ENCODE results near the gene USP31. TPM values are rescaled to one million over a fixed set of nuclear protein-coding genes. Genes with fewer than 3 reads are reported as not detected.

Gene USP31
- total and polyA plus RNA-seq, 2 donors from 2014 or later = 3.5 to 19.7 TPM

DNA sequence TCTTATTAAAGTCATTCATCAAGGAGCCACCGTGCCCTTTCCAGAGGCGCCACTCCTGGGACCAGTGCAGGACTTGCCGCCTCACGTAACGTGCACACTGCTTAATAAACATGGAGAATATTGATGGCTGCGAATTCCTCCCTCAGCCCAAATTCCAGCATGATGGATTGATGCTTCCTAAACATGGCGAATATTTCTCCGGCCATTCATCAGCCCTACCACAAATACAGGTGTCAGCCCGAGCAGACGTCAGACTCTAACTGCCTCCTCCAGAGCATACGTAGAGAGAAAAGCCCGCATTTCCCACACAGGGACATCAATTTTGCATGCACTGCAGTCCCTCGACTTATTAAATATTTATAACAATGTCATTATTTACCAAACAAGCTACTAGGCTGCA, 97.0 kb downstream of the USP31 start:
- H3K27ac ChIP-seq (ENCODE audit: low read depth in 2 of 2, low read length in 2 of 2) = no peak overlapping the region
- no peaks in the 10 kb centered on the region for H3K27me3 ChIP-seq (ENCODE audit: control insufficient read depth, insufficient read depth, low read length)
- intact Hi-C loops (cut with DNase I) = no loop called here
- no peaks in the 10 kb centered on the region for H3K36me3 ChIP-seq (ENCODE audit: control insufficient read depth in 2 of 3, insufficient read depth in 3 of 3, low read length in 3 of 3)
- DNase-seq (no peak), FAIRE-seq (no peak)
- no peak overlapping the region for H3K9ac ChIP-seq (ENCODE audit: low read length in 3 of 3)
- no peaks in the 10 kb centered on the region for H3K9me3 ChIP-seq (ENCODE audit: control insufficient read depth in 2 of 3, insufficient read depth in 1 of 3, low read length in 3 of 3)
- H3K4me3 ChIP-seq (ENCODE audit: low read length in 3 of 3) = no peak overlapping the region
- no peaks in the 10 kb centered on the region for H3K4me1 ChIP-seq (ENCODE audit: control insufficient read depth in 2 of 3, insufficient read depth in 2 of 3, low read depth in 1 of 3, low read length in 3 of 3)
- TF ChIP-seq, protein P1, sequence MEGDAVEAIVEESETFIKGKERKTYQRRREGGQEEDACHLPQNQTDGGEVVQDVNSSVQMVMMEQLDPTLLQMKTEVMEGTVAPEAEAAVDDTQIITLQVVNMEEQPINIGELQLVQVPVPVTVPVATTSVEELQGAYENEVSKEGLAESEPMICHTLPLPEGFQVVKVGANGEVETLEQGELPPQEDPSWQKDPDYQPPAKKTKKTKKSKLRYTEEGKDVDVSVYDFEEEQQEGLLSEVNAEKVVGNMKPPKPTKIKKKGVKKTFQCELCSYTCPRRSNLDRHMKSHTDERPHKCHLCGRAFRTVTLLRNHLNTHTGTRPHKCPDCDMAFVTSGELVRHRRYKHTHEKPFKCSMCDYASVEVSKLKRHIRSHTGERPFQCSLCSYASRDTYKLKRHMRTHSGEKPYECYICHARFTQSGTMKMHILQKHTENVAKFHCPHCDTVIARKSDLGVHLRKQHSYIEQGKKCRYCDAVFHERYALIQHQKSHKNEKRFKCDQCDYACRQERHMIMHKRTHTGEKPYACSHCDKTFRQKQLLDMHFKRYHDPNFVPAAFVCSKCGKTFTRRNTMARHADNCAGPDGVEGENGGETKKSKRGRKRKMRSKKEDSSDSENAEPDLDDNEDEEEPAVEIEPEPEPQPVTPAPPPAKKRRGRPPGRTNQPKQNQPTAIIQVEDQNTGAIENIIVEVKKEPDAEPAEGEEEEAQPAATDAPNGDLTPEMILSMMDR (IDR thresholded peaks at IDR 0.05; ENCODE audit: borderline replicate concordance, extremely low read depth, insufficient read depth) = no peak

DNA sequence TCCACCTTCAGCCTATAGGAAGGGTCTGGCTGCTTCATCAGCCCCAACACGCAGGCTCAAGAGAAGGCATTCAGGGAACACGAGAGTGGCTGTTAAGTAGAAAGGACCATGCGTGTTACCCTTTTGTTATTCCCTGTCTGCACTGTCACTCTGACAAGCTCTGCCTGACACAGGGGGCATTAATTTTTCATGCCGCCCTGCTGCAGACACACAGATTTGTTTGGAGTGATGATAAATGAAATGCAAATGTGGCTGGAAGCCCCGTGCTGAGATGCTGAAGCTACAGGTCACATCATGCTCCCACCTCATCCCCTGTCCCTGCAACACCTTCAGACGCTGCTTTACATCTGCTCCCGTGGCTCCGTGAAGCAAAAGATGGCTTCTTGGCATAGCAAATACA, 97.7 kb downstream of the USP31 start:
- DNase-seq (no peak), FAIRE-seq (no peak)
- Histone ChIP-seq H3K27me3 (ENCODE audit: control insufficient read depth, insufficient read depth, low read length) (no peaks in the 10 kb centered on the region), H3K9ac (ENCODE audit: low read length in 3 of 3) (no peak overlapping the region), H3K27ac (ENCODE audit: low read depth in 2 of 2, low read length in 2 of 2) (no peak overlapping the region), H3K36me3 (ENCODE audit: control insufficient read depth in 2 of 3, insufficient read depth in 3 of 3, low read length in 3 of 3) (no peaks in the 10 kb centered on the region), H3K4me1 (ENCODE audit: control insufficient read depth in 2 of 3, insufficient read depth in 2 of 3, low read depth in 1 of 3, low read length in 3 of 3) (no peaks in the 10 kb centered on the region), H3K4me3 (ENCODE audit: low read length in 3 of 3) (no peak overlapping the region), H3K9me3 (ENCODE audit: control insufficient read depth in 2 of 3, insufficient read depth in 1 of 3, low read length in 3 of 3) (no peaks in the 10 kb centered on the region)
- TF ChIP-seq, protein P1 (IDR thresholded peaks at IDR 0.05; ENCODE audit: borderline replicate concordance, extremely low read depth, insufficient read depth) = no peak
- intact Hi-C loops (cut with DNase I) = no loop called here

DNA sequence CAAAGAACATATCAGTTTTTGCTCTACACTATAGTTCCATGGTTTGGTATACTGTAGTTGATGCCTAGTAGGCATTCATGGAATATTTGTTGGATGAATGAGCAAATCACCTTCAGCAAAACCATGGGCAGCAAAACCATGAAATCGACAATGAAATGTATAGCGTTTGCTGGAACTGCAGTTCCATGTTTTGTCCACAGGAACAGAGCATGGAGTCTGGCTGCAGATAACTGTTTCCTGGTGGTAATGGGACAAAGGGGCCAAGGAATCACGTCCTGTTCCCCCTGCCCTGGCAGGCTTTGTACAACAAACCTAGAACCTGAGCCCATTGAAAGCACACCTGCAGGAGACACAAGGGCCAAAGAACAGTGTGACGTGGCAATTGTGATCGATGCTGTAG, 101.1 kb downstream of the USP31 start:
- intact Hi-C loops (cut with DNase I) = no loop called here
- FAIRE-seq (no peak), DNase-seq (no peak)

More for the DNA sequence above, 101.1 kb downstream of the USP31 start:
- Histone ChIP-seq H3K36me3 (ENCODE audit: control insufficient read depth in 2 of 3, insufficient read depth in 3 of 3, low read length in 3 of 3) (no peaks in the 10 kb centered on the region), H3K27ac (ENCODE audit: low read depth in 2 of 2, low read length in 2 of 2) (no peak overlapping the region), H3K27me3 (ENCODE audit: control insufficient read depth, insufficient read depth, low read length) (no peaks in the 10 kb centered on the region), H3K9ac (ENCODE audit: low read length in 3 of 3) (no peak overlapping the region), H3K4me3 (ENCODE audit: low read length in 3 of 3) (no peak overlapping the region), H3K9me3 (ENCODE audit: control insufficient read depth in 2 of 3, insufficient read depth in 1 of 3, low read length in 3 of 3) (peaks cover 0 to 5% (median 0%) of the 10 kb centered on the region in 3 donors), H3K4me1 (ENCODE audit: control insufficient read depth in 2 of 3, insufficient read depth in 2 of 3, low read depth in 1 of 3, low read length in 3 of 3) (no peaks in the 10 kb centered on the region)
- TF ChIP-seq, protein P1 (IDR thresholded peaks at IDR 0.05; ENCODE audit: borderline replicate concordance, extremely low read depth, insufficient read depth) = no peak

All from kidney (tissue), 14 donors.